B cell (primary cell): ENCODE results near the gene OR2AG1. TPM values are rescaled to one million over a fixed set of nuclear protein-coding genes. Genes with fewer than 3 reads are reported as not detected.

ENCODE experiments used
- ATAC-seq: fragments of 200-7000 bp; cut with Tn5 transposase; one replicate; pipeline ENCODE4 v1.10.0; 2021; ENCODE audit warnings: low read depth, mild to moderate bottlenecking, moderate number of reproducible peaks, moderate library complexity
- CTCF ChIA-PET: fragments of 350-600 bp; sonication (Branson Sonifier 250); formaldehyde crosslinking; loops from one replicate; lab custom pipeline; 2021; ENCODE audit warnings: antibody characterized with exemption, inconsistent platforms; lab: Charles Lee
- POLR2A ChIA-PET: fragments of 350-600 bp; sonication (Branson Sonifier 250); formaldehyde crosslinking; loops from one replicate; lab custom pipeline; 2021; ENCODE audit warnings: antibody characterized with exemption; lab: Charles Lee
- DNase-seq: peaks from one replicate; pipeline ENCODE4 v3.0.0; 2013
- H2AFZ ChIP-seq: 2 replicates; pipeline ENCODE4 v1.6.1; 2012; ENCODE audit warnings: mild to moderate bottlenecking, low read depth, low read length; ENCODE audit not compliant: insufficient read depth, poor library complexity, severe bottlenecking
- H3K27ac ChIP-seq, 2 donors: 1 replicate in 1 of 2; 2 replicates in 1 of 2; pipeline ENCODE4 v1.5.1; 2012 to 2013; ENCODE audit warnings: low read length in 2 of 2, mild to moderate bottlenecking in 2 of 2, moderate library complexity in 1 of 2
- H3K27me3 ChIP-seq, 4 experiments: fragments of 200-600 bp in 1 of 4; sonication (generic) in 1 of 4; replicated peaks in 1 of 4; 1 replicate in 2 of 4; 2 replicates in 2 of 4; pipeline versions ENCODE4 v1.6.1 to v1.7.0; 2013 to 2016; ENCODE audit warnings: low read length in 3 of 4, mild to moderate bottlenecking in 2 of 4, mixed read lengths in 1 of 4, moderate library complexity in 1 of 4; ENCODE audit not compliant: insufficient read depth in 4 of 4, control insufficient read depth in 3 of 4; ENCODE audit errors: control extremely low read depth in 1 of 4
- H3K36me3 ChIP-seq, 2 experiments: replicated peaks in 1 of 2; 1 replicate in 1 of 2; 2 replicates in 1 of 2; pipeline versions ENCODE4 v1.6.1 to v1.7.1; 2013; ENCODE audit warnings: low read length in 1 of 2; ENCODE audit not compliant: insufficient read depth in 2 of 2, control insufficient read depth in 1 of 2; ENCODE audit errors: control extremely low read depth in 1 of 2, extremely low read depth in 1 of 2
- H3K4me1 ChIP-seq, 2 donors: fragments of 200-600 bp in 1 of 2; sonication (generic) in 1 of 2; 1 replicate in 1 of 2; 2 replicates in 1 of 2; pipeline versions ENCODE4 v1.5.1 to v1.6.1; 2013 to 2017; ENCODE audit warnings: low read length in 2 of 2; ENCODE audit not compliant: control insufficient read depth in 2 of 2, insufficient read depth in 2 of 2
- H3K4me2 ChIP-seq: replicated peaks from 2 replicates; pipeline ENCODE3; 2012; ENCODE audit warnings: mild to moderate bottlenecking, low read depth, low read length; ENCODE audit not compliant: poor library complexity, severe bottlenecking
- H3K4me3 ChIP-seq, 5 experiments: fragments of 200-600 bp in 1 of 5; sonication (generic) in 1 of 5; 1 replicate in 3 of 5; 2 replicates in 2 of 5; pipeline versions ENCODE4 v1.5.1 to v1.7.0; 2011 to 2016; ENCODE audit warnings: low read length in 4 of 5, mild to moderate bottlenecking in 4 of 5, low read depth in 2 of 5, control low read depth in 1 of 5, moderate library complexity in 1 of 5; ENCODE audit not compliant: insufficient read depth in 1 of 5; ENCODE audit errors: control extremely low read depth in 1 of 5, extremely low read depth in 1 of 5
- H3K79me2 ChIP-seq: fragments of 200-600 bp; sonication (generic); one replicate; pipeline ENCODE4 v1.6.0; 2016; ENCODE audit warnings: low read length; ENCODE audit not compliant: control insufficient read depth, insufficient read depth
- H3K9ac ChIP-seq: fragments of 200-600 bp; sonication (generic); 2 replicates; pipeline ENCODE4 v1.6.1; 2017; ENCODE audit warnings: mild to moderate bottlenecking, low read length, moderate library complexity
- H3K9me3 ChIP-seq, 3 donors: one replicate each; pipeline versions ENCODE4 v1.6.1 to v1.7.1; 2013; ENCODE audit warnings: low read length in 2 of 3; ENCODE audit not compliant: control insufficient read depth in 2 of 3, insufficient read depth in 1 of 3; ENCODE audit errors: control extremely low read depth in 1 of 3
- H4K20me1 ChIP-seq: 2 replicates; pipeline ENCODE4 v1.6.0; 2012; ENCODE audit warnings: mild to moderate bottlenecking, low read length; ENCODE audit not compliant: insufficient read depth, control insufficient read depth, poor library complexity, severe bottlenecking
- H3K27ac Mint-ChIP-seq: one replicate; pipeline ENCODE4 v1.8.0; 2021; ENCODE audit warnings: mixed read lengths
- H3K27me3 Mint-ChIP-seq: one replicate; pipeline ENCODE4 v1.8.0; 2021; ENCODE audit warnings: mixed read lengths
- H3K4me1 Mint-ChIP-seq: one replicate; pipeline ENCODE4 v1.8.0; 2021; ENCODE audit warnings: mixed read lengths
- H3K4me3 Mint-ChIP-seq: one replicate; pipeline ENCODE4 v1.8.0; 2021; ENCODE audit warnings: mixed read lengths
- H3K9me3 Mint-ChIP-seq: one replicate; pipeline ENCODE4 v1.8.0; 2022; ENCODE audit warnings: mixed read lengths; ENCODE audit not compliant: insufficient read depth
- CTCF ChIP-seq: fragments of 200-600 bp; IDR thresholded peaks from one replicate; pipeline ENCODE4 v1.8.0; 2022; ENCODE audit warnings: antibody characterized with exemption, mild to moderate bottlenecking
- EZH2 ChIP-seq: IDR thresholded peaks from 2 replicates; pipeline ENCODE4 v1.6.1; 2012; ENCODE audit warnings: borderline replicate concordance, low read depth, mild to moderate bottlenecking, moderate library complexity, low read length; ENCODE audit not compliant: insufficient read depth, poor library complexity, severe bottlenecking
- whole genome bisulfite sequencing: methylation state at CpG from one replicate; pipeline ENCODE4 v1.1.5; 2013; ENCODE audit warnings: missing lambda C conversion rate; ENCODE audit not compliant: insufficient coverage; 5-methylcytosine and 5-hydroxymethylcytosine counted together
- intact Hi-C: fragments of 100-400 bp; cut with micrococcal nuclease; formaldehyde crosslinking; loops from one replicate; pipeline ENCODE4 v1.10.0; 2022
- polyA plus RNA-seq: library from polyadenylated mRNA; depleted of rRNA; stranded (reverse); fragments of >200 nt; gene quantifications from 2 replicates; pipeline ENCODE4 v1.2.3, GENCODE V29; 2012
- total RNA-seq, 2 donors: library from RNA; stranded (reverse); fragments of 120-200 nt in 1 of 2; gene quantifications; 1 replicate in 1 of 2; 2 replicates in 1 of 2; pipeline versions ENCODE4 v1.2.3 to v1.2.4, GENCODE V29; 2013 to 2022

Gene OR2AG1
- total and polyA plus RNA-seq, 2 donors (not counting 1 experiment from before 2014, with no cell fraction given): not detected

DNA sequence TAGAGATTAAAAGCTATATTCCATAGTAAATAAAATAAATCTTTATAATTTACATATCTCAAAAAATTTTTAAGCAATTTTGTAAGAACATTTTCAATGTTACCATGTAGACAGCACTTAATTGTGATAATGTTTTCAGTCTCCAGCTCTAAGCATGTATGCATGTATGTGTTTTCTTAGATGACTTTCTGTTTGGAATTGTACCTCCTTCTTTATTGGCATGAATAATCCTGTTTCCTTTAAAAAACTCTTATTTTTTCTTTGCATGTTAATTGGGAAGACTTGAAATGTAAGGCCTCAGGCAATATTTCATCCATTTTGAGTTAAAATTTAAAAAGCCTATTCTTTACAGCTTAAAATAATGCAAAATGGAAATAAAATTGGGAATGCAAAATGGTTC lies 2.0 kb upstream of the OR2AG1 start:
- intact Hi-C loops: no loop called here
- H2AFZ ChIP-seq: no peak overlapping the region
- H3K4me3 ChIP-seq: no peak overlapping the region
- no peaks in the 10 kb centered on the region for H3K9me3 Mint-ChIP-seq
- no peaks in the 10 kb centered on the region for H4K20me1 ChIP-seq
- POLR2A ChIA-PET: no interaction called here
- no peak overlapping the region for H3K9ac ChIP-seq
- H3K4me1 Mint-ChIP-seq: no peaks in the 10 kb centered on the region
- ATAC-seq (no peak), DNase-seq (no peak)
- H3K27ac ChIP-seq: no peak overlapping the region
- H3K4me2 ChIP-seq: no peak overlapping the region
- TF ChIP-seq EZH2 (no peak), CTCF (no peak)
- H3K4me1 ChIP-seq: no peaks in the 10 kb centered on the region
- H3K27ac Mint-ChIP-seq: no peak overlapping the region
- no peaks in the 10 kb centered on the region for H3K79me2 ChIP-seq
- H3K4me3 Mint-ChIP-seq: no peak overlapping the region
- H3K9me3 ChIP-seq: no peaks in the 10 kb centered on the region
- H3K27me3 Mint-ChIP-seq: peaks cover 21% of the 10 kb centered on the region
- H3K27me3 ChIP-seq: peaks cover 0 to 8% (median 2%) of the 10 kb centered on the region in 4 experiments
- no peaks in the 10 kb centered on the region for H3K36me3 ChIP-seq
- CTCF ChIA-PET: interaction anchor here (1.2 to 1.6 kb wide), 2 partner anchors 9 to 31 kb away, joined by 3 read pairs; no protein-coding TSS in a partner anchor

- CTCF ChIA-PET: interaction anchor here (1.1 to 1.4 kb wide), 2 partner anchors 9 to 18 kb away, joined by 3 read pairs; no protein-coding TSS in a partner anchor
- intact Hi-C loops: no loop called here
Observed at GRCh38 chr11:6790546-6790945, 7.7 kb downstream of the OR2AG1 start.

More at GRCh38 chr11:6790546-6790945, 7.7 kb downstream of the OR2AG1 start:
- Mint-ChIP-seq H3K27me3 (peaks cover 6% of the 10 kb centered on the region), H3K27ac (no peak overlapping the region), H3K9me3 (no peaks in the 10 kb centered on the region), H3K4me3 (no peak overlapping the region), H3K4me1 (no peaks in the 10 kb centered on the region)
- Histone ChIP-seq H3K9ac (no peak overlapping the region), H3K4me1 (no peaks in the 10 kb centered on the region), H3K79me2 (no peaks in the 10 kb centered on the region), H3K27me3 (no peaks in the 10 kb centered on the region), H3K27ac (no peak overlapping the region), H3K4me2 (no peak overlapping the region), H3K4me3 (no peak overlapping the region), H3K36me3 (no peaks in the 10 kb centered on the region), H3K9me3 (no peaks in the 10 kb centered on the region), H2AFZ (no peak overlapping the region), H4K20me1 (no peaks in the 10 kb centered on the region)
- WGBS: no CpG with 5 or more reads among the region's 2 CpGs
- POLR2A ChIA-PET: no interaction called here
- TF ChIP-seq CTCF (no peak), EZH2 (no peak)
- DNase-seq: no peak
- no peak for ATAC-seq
